ENCODE results near the gene IGFBPL1. TPM values are rescaled to one million over a fixed set of nuclear protein-coding genes. Genes with fewer than 3 reads are reported as not detected.

IGFBPL1 gene
- total RNA-seq, 4 donors from 2014 or later, result 1.6 to 3.2 (median 2.5) TPM

- H3K36me3 ChIP-seq, result no peaks in the 10 kb centered on the region
- peaks cover 22% of the 10 kb centered on the region for H3K27me3 ChIP-seq
- H3K4me1 ChIP-seq, result no peaks in the 10 kb centered on the region
- no peak overlapping the region for H3K27ac ChIP-seq
- 64 to 65% methylated on average over 6 to 7 of the region's 8 CpGs for WGBS, 2 donors (ENCODE audit: low coverage in 1 of 2)
- no peaks in the 10 kb centered on the region for H3K9me3 ChIP-seq
- H3K4me3 ChIP-seq, result no peak overlapping the region
- TF ChIP-seq CTCF (IDR thresholded peaks at IDR 0.05), result peak in 1 of 4 experiments; percentile 14
- no peak for TF ChIP-seq EP300 (IDR thresholded peaks at IDR 0.05)
- no peak for ATAC-seq
Observed at GRCh38 chr9:38417003-38417945, 7.0 kb downstream of the IGFBPL1 start.

GRCh38 chr9:38416461-38416860 is 7.8 kb downstream of the IGFBPL1 start:
- Histone ChIP-seq H3K4me3 (no peak overlapping the region), H3K27me3 (peaks cover 19% of the 10 kb centered on the region), H3K9me3 (no peaks in the 10 kb centered on the region), H3K27ac (no peak overlapping the region), H3K4me1 (no peaks in the 10 kb centered on the region), H3K36me3 (no peaks in the 10 kb centered on the region)
- TF ChIP-seq POLR2AphosphoS5 (IDR thresholded peaks at IDR 0.05) (no peak), POLR2A (IDR thresholded peaks at IDR 0.05) (no peak)
- 56 to 65% methylated on average over 4 of the region's 4 CpGs for WGBS, 2 donors (ENCODE audit: low coverage in 1 of 2)
- no peak for ATAC-seq

GRCh38 chr9:38415856-38416255 is 8.4 kb downstream of the IGFBPL1 start:
- Histone ChIP-seq H3K4me3 (no peak overlapping the region), H3K4me1 (no peaks in the 10 kb centered on the region), H3K27ac (no peak overlapping the region), H3K27me3 (peaks cover 17% of the 10 kb centered on the region), H3K9me3 (no peaks in the 10 kb centered on the region), H3K36me3 (no peaks in the 10 kb centered on the region)
- no peak for TF ChIP-seq CTCF (IDR thresholded peaks at IDR 0.05)
- no peak for TF ChIP-seq POLR2AphosphoS5 (IDR thresholded peaks at IDR 0.05)
- no peak for TF ChIP-seq EP300 (IDR thresholded peaks at IDR 0.05)
- TF ChIP-seq POLR2A (IDR thresholded peaks at IDR 0.05), result no peak
- ATAC-seq, result no peak
- WGBS, 2 donors (ENCODE audit: low coverage in 1 of 2), result 86% methylated on average over 4 of the region's 8 CpGs; no CpG with 5 or more reads in 1 of the 2 donors

GRCh38 chr9:38414040-38414723 is 10.1 kb downstream of the IGFBPL1 start:
- Histone ChIP-seq H3K36me3 (no peaks in the 10 kb centered on the region), H3K4me1 (no peaks in the 10 kb centered on the region), H3K4me3 (no peak overlapping the region), H3K27me3 (peaks cover 17% of the 10 kb centered on the region), H3K27ac (no peak overlapping the region), H3K9me3 (no peaks in the 10 kb centered on the region)
- ATAC-seq, result no peak
- 27 to 38% methylated on average over 3 to 5 of the region's 24 CpGs for WGBS, 2 donors (ENCODE audit: low coverage in 1 of 2)
- TF ChIP-seq POLR2A (IDR thresholded peaks at IDR 0.05) (no peak), EP300 (IDR thresholded peaks at IDR 0.05) (no peak), POLR2AphosphoS5 (IDR thresholded peaks at IDR 0.05) (no peak), CTCF (IDR thresholded peaks at IDR 0.05) (no peak)

GRCh38 chr9:38413283-38413682 is 11.0 kb downstream of the IGFBPL1 start:
- WGBS, 2 donors (ENCODE audit: low coverage in 1 of 2), result 67 to 100% methylated on average over 1 to 6 of the region's 7 CpGs
- no peak for TF ChIP-seq EP300 (IDR thresholded peaks at IDR 0.05)
- TF ChIP-seq POLR2AphosphoS5 (IDR thresholded peaks at IDR 0.05), result no peak
- no peak for TF ChIP-seq POLR2A (IDR thresholded peaks at IDR 0.05)
- TF ChIP-seq CTCF (IDR thresholded peaks at IDR 0.05), result no peak

More at GRCh38 chr9:38413283-38413682, 11.0 kb downstream of the IGFBPL1 start:
- no peaks in the 10 kb centered on the region for H3K9me3 ChIP-seq
- no peaks in the 10 kb centered on the region for H3K36me3 ChIP-seq
- no peak for ATAC-seq
- H3K27ac ChIP-seq, result no peak overlapping the region
- H3K4me3 ChIP-seq, result no peak overlapping the region
- H3K27me3 ChIP-seq, result peaks cover 17% of the 10 kb centered on the region
- no peaks in the 10 kb centered on the region for H3K4me1 ChIP-seq

All from gastroesophageal sphincter (tissue), 4 donors.